HCT116 (cell line): ENCODE measurements around the gene NTN4.

Experiments
- CEBPB ChIP-seq: IDR thresholded peaks from 2 replicates; pipeline ENCODE4 v1.6.1; 2012; ENCODE audit warnings: low read depth
- CTCF ChIP-seq, 3 experiments: fragments of 200-600 bp in 1 of 3; sonication (generic) in 1 of 3; IDR thresholded peaks in 2 of 3; conservative IDR thresholded peaks in 1 of 3; 2 replicates each; pipeline ENCODE4 v1.5.1; 2012 to 2017; ENCODE audit warnings: low read depth in 2 of 3, low read length in 2 of 3, antibody characterized with exemption in 1 of 3, borderline replicate concordance in 1 of 3, control low read depth in 1 of 3, mild to moderate bottlenecking in 1 of 3, mixed read lengths in 1 of 3, mixed run types in 1 of 3, moderate library complexity in 1 of 3; ENCODE audit not compliant: insufficient read depth in 1 of 3
- EZH2 ChIP-seq: fragments of 200-600 bp; sonication (generic); IDR thresholded peaks from 2 replicates; pipeline ENCODE4 v1.6.1; 2017; ENCODE audit warnings: antibody characterized with exemption, mixed run types
- EZH2phosphoT487 ChIP-seq: fragments of 200-600 bp; IDR thresholded peaks from 2 replicates; pipeline ENCODE4 v1.6.1; 2018; ENCODE audit warnings: antibody characterized with exemption, borderline replicate concordance
- JUND ChIP-seq: IDR thresholded peaks from 2 replicates; pipeline ENCODE4 v1.6.1; 2012
- MAX ChIP-seq: IDR thresholded peaks from 2 replicates; pipeline ENCODE4 v1.6.1; 2012
- POLR2A ChIP-seq: IDR thresholded peaks from 2 replicates; pipeline ENCODE4 v1.7.0; 2011; ENCODE audit warnings: borderline replicate concordance; ENCODE audit not compliant: insufficient read depth, insufficient read length; ENCODE audit errors: extremely low read depth
- POLR2AphosphoS5 ChIP-seq: IDR thresholded peaks from 2 replicates; pipeline ENCODE4 v1.6.1; 2011; ENCODE audit warnings: mild to moderate bottlenecking, low read depth, low read length, moderate library complexity
- RAD21 ChIP-seq: IDR thresholded peaks from 2 replicates; pipeline ENCODE4 v1.6.1; 2012; ENCODE audit warnings: low read depth, mild to moderate bottlenecking
- REST ChIP-seq: IDR thresholded peaks from 2 replicates; pipeline ENCODE4 v1.6.1; 2012; ENCODE audit warnings: low read depth
- YY1 ChIP-seq: IDR thresholded peaks from 2 replicates; pipeline ENCODE4 v1.6.1; 2011; ENCODE audit warnings: low read length, low read depth, moderate library complexity, mild to moderate bottlenecking; ENCODE audit not compliant: insufficient replicate concordance; ENCODE audit errors: extremely low read depth

- TF ChIP-seq CTCF (IDR thresholded peaks at IDR 0.05 in 2 of 3, conservative IDR thresholded peaks at IDR 0.05 in 1 of 3; ENCODE audit: borderline replicate concordance in 1 of 3, insufficient read depth in 1 of 3, low read depth in 2 of 3, low read length in 2 of 3) (no peak), EZH2phosphoT487 (no peak), POLR2A (no peak), RAD21 (no peak), YY1 (no peak), EZH2 (no peak), CEBPB (no peak), MAX (no peak), JUND (no peak), REST (no peak), POLR2AphosphoS5 (no peak)
These were observed 38.8 kb upstream of the NTN4 start for GRCh38 chr12:95829395-95829794.
